Ishikawa (cell line): ENCODE data around the gene HS3ST4.
A peak's percentile ranks its signal among the peaks of the same experiment; 100 is the strongest.

Source experiments
- CEBPB ChIP-seq: IDR thresholded peaks from 2 replicates; pipeline ENCODE4 v1.6.1; 2012
- CREB1 ChIP-seq: IDR thresholded peaks from 2 replicates; pipeline ENCODE4 v1.6.1; 2012; ENCODE audit warnings: low read depth
- EGR1 ChIP-seq: IDR thresholded peaks from 2 replicates; pipeline ENCODE4 v1.6.1; 2012
- EP300 ChIP-seq: IDR thresholded peaks from 2 replicates; pipeline ENCODE4 v1.6.1; 2012; ENCODE audit warnings: borderline replicate concordance
- FOXM1 ChIP-seq: IDR thresholded peaks from 2 replicates; pipeline ENCODE4 v1.6.1; 2012; ENCODE audit warnings: low read depth, borderline replicate concordance
- MAX ChIP-seq: IDR thresholded peaks from 2 replicates; pipeline ENCODE4 v1.6.1; 2012
- NFIC ChIP-seq: IDR thresholded peaks from 2 replicates; pipeline ENCODE4 v1.6.1; 2012
- RAD21 ChIP-seq: IDR thresholded peaks from 2 replicates; pipeline ENCODE4 v1.6.1; 2012; ENCODE audit warnings: low read depth
- REST ChIP-seq: IDR thresholded peaks from 2 replicates; pipeline ENCODE4 v1.6.1; 2012; ENCODE audit warnings: low read depth, mild to moderate bottlenecking
- TAF1 ChIP-seq: IDR thresholded peaks from 2 replicates; pipeline ENCODE4 v1.6.1; 2012; ENCODE audit warnings: low read depth, mild to moderate bottlenecking
- TCF12 ChIP-seq: IDR thresholded peaks from 2 replicates; pipeline ENCODE4 v1.6.1; 2012; ENCODE audit warnings: low read depth
- TEAD4 ChIP-seq: IDR thresholded peaks from 2 replicates; pipeline ENCODE4 v1.6.1; 2012
- USF1 ChIP-seq: IDR thresholded peaks from 2 replicates; pipeline ENCODE4 v1.6.1; 2012
- YY1 ChIP-seq: IDR thresholded peaks from 2 replicates; pipeline ENCODE4 v1.6.1; 2012; ENCODE audit warnings: low read depth
- ZBTB7A ChIP-seq: IDR thresholded peaks from 2 replicates; pipeline ENCODE4 v1.6.1; 2012; ENCODE audit warnings: low read depth

Gene HS3ST4

GRCh38 chr16:25747160-25747758 is 55.5 kb downstream of the HS3ST4 start:
- TF ChIP-seq YY1: no peak
- no peak for TF ChIP-seq FOXM1
- no peak for TF ChIP-seq CEBPB
- no peak for TF ChIP-seq EP300
- peak; percentile 90 for TF ChIP-seq REST

GRCh38 chr16:25748092-25748654 is 56.4 kb downstream of the HS3ST4 start:
- TF ChIP-seq ZBTB7A (no peak), TEAD4 (no peak), YY1 (no peak), CREB1 (no peak), TAF1 (no peak), TCF12 (no peak), EGR1 (no peak), USF1 (no peak), EP300 (no peak), CEBPB (no peak), RAD21 (no peak), FOXM1 (no peak), REST (no peak)

- TF ChIP-seq EP300 (no peak), CEBPB (no peak), CREB1 (no peak)
Observed at GRCh38 chr16:25750488-25751216, 58.9 kb downstream of the HS3ST4 start.

GRCh38 chr16:25751230-25751835 is 59.6 kb downstream of the HS3ST4 start:
- TF ChIP-seq TAF1: no peak
- no peak for TF ChIP-seq FOXM1
- no peak for TF ChIP-seq TCF12
- TF ChIP-seq NFIC: no peak
- TF ChIP-seq RAD21: no peak
- no peak for TF ChIP-seq REST
- no peak for TF ChIP-seq MAX
- TF ChIP-seq USF1: no peak
- no peak for TF ChIP-seq EGR1
- no peak for TF ChIP-seq ZBTB7A
- no peak for TF ChIP-seq YY1
- TF ChIP-seq TEAD4: no peak
- TF ChIP-seq EP300: no peak
- no peak for TF ChIP-seq CREB1
- no peak for TF ChIP-seq CEBPB

- TF ChIP-seq TAF1 (no peak), MAX (no peak)
Observed at GRCh38 chr16:25764466-25764865, 72.7 kb downstream of the HS3ST4 start.
